ENCODE measurements around the gene TBC1D9B.

TBC1D9B gene

GRCh38 chr5:179830818-179831468, 76.8 kb downstream of the TBC1D9B start:
- TF ChIP-seq YY1 (IDR thresholded peaks at IDR 0.05; ENCODE audit: low read depth) (no peak), TCF12 (IDR thresholded peaks at IDR 0.05; ENCODE audit: low read depth) (no peak), ZBTB7A (IDR thresholded peaks at IDR 0.05; ENCODE audit: low read depth) (no peak), EP300 (IDR thresholded peaks at IDR 0.05; ENCODE audit: borderline replicate concordance) (no peak), REST (IDR thresholded peaks at IDR 0.05; ENCODE audit: low read depth) (no peak), USF1 (IDR thresholded peaks at IDR 0.05) (no peak), FOXM1 (IDR thresholded peaks at IDR 0.05; ENCODE audit: borderline replicate concordance, low read depth) (no peak), NFIC (IDR thresholded peaks at IDR 0.05) (no peak), MAX (IDR thresholded peaks at IDR 0.05) (no peak), TEAD4 (IDR thresholded peaks at IDR 0.05) (no peak), TAF1 (IDR thresholded peaks at IDR 0.05; ENCODE audit: low read depth) (no peak), CEBPB (IDR thresholded peaks at IDR 0.05) (no peak), CREB1 (IDR thresholded peaks at IDR 0.05; ENCODE audit: low read depth) (no peak), RAD21 (IDR thresholded peaks at IDR 0.05; ENCODE audit: low read depth) (no peak), EGR1 (IDR thresholded peaks at IDR 0.05) (no peak)

GRCh38 chr5:179829732-179830435, 77.8 kb downstream of the TBC1D9B start:
- TF ChIP-seq CEBPB (IDR thresholded peaks at IDR 0.05) (no peak), EP300 (IDR thresholded peaks at IDR 0.05; ENCODE audit: borderline replicate concordance) (no peak), TEAD4 (IDR thresholded peaks at IDR 0.05) (no peak), MAX (IDR thresholded peaks at IDR 0.05) (no peak), REST (IDR thresholded peaks at IDR 0.05; ENCODE audit: low read depth) (no peak), USF1 (IDR thresholded peaks at IDR 0.05) (no peak), FOXM1 (IDR thresholded peaks at IDR 0.05; ENCODE audit: borderline replicate concordance, low read depth) (no peak), ZBTB7A (IDR thresholded peaks at IDR 0.05; ENCODE audit: low read depth) (no peak), TCF12 (IDR thresholded peaks at IDR 0.05; ENCODE audit: low read depth) (no peak), EGR1 (IDR thresholded peaks at IDR 0.05) (no peak), YY1 (IDR thresholded peaks at IDR 0.05; ENCODE audit: low read depth) (no peak), CREB1 (IDR thresholded peaks at IDR 0.05; ENCODE audit: low read depth) (no peak), RAD21 (IDR thresholded peaks at IDR 0.05; ENCODE audit: low read depth) (no peak), NFIC (IDR thresholded peaks at IDR 0.05) (no peak), TAF1 (IDR thresholded peaks at IDR 0.05; ENCODE audit: low read depth) (no peak)

- TF ChIP-seq CREB1 (IDR thresholded peaks at IDR 0.05; ENCODE audit: low read depth) (no peak), TCF12 (IDR thresholded peaks at IDR 0.05; ENCODE audit: low read depth) (no peak), USF1 (IDR thresholded peaks at IDR 0.05) (no peak), YY1 (IDR thresholded peaks at IDR 0.05; ENCODE audit: low read depth) (no peak), FOXM1 (IDR thresholded peaks at IDR 0.05; ENCODE audit: borderline replicate concordance, low read depth) (no peak), TEAD4 (IDR thresholded peaks at IDR 0.05) (no peak), NFIC (IDR thresholded peaks at IDR 0.05) (no peak), CEBPB (IDR thresholded peaks at IDR 0.05) (no peak), RAD21 (IDR thresholded peaks at IDR 0.05; ENCODE audit: low read depth) (no peak), ZBTB7A (IDR thresholded peaks at IDR 0.05; ENCODE audit: low read depth) (no peak), TAF1 (IDR thresholded peaks at IDR 0.05; ENCODE audit: low read depth) (no peak), MAX (IDR thresholded peaks at IDR 0.05) (no peak), EGR1 (IDR thresholded peaks at IDR 0.05) (no peak), REST (IDR thresholded peaks at IDR 0.05; ENCODE audit: low read depth) (no peak), EP300 (IDR thresholded peaks at IDR 0.05; ENCODE audit: borderline replicate concordance) (no peak)
Observed at GRCh38 chr5:179828756-179829421, 78.8 kb downstream of the TBC1D9B start.
